ENCODE data around the gene ATP8A2. TPM values are rescaled to one million over a fixed set of nuclear protein-coding genes. Genes with fewer than 3 reads are reported as not detected.

Gene ATP8A2
- total and polyA plus RNA-seq, 10 of the 15 experiments (the other 5 are each of a cell fraction or from before 2014, with no cell fraction given): 0.01 to 0.04 (median 0.04) TPM; not detected in 7

DNA sequence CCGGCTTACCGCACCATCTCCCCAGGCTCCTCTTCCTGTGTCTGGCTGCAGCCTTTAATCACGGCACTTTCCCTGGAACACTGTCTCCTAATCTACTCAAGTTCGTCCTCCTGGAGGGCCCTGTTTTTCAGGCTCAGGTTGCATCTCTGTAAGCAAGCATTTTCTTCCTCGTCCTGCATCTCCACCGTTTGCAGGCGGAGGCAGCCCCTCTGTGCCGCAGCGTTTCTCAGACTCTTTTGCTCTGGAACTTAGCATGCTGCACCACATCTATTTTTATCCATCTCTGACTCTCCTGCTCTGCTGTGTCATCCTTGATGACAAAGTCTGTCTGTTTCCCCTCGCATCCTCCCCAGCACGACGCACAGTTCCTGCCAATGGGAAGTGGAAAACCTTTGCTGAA is 117.5 kb downstream of the ATP8A2 start:
- 38% methylated on average over 12 of the region's 12 CpGs for WGBS (ENCODE audit: insufficient coverage, insufficient replicate concordance, low lambda C conversion rate, missing lambda C conversion rate)
- FAIRE-seq: no peak
- POLR2A ChIA-PET: no interaction called here
- no peaks in the 10 kb centered on the region for H3K79me2 ChIP-seq (ENCODE audit: control insufficient read depth, insufficient read depth, low read length)
- CTCF ChIA-PET: no interaction called here
- H4K20me1 ChIP-seq (ENCODE audit: control insufficient read depth, insufficient read depth): no peaks in the 10 kb centered on the region
- SMC1A ChIA-PET (ENCODE audit: uncharacterized antibody, unreplicated experiment): no interaction called here
- no peak overlapping the region for H3K27ac ChIP-seq (ENCODE audit: control insufficient read depth, insufficient read depth)
- no peak overlapping the region for H3K4me2 ChIP-seq (ENCODE audit: control insufficient read depth, insufficient read depth)
- H3K9ac ChIP-seq (ENCODE audit: control insufficient read depth, insufficient read depth, low read length): no peak overlapping the region
- no peak overlapping the region for H2AFZ ChIP-seq (ENCODE audit: control insufficient read depth, low read depth, low read length)
- ATAC-seq: no peak
- H3K9me3 ChIP-seq (replicated peaks; ENCODE audit: control insufficient read depth, insufficient read depth, low read length): no peaks in the 10 kb centered on the region
- H3K4me1 ChIP-seq (ENCODE audit: control insufficient read depth, insufficient read depth, low read length): no peaks in the 10 kb centered on the region
- RAD21 ChIA-PET (ENCODE audit: unreplicated experiment): no interaction called here
- no peak overlapping the region for H3K4me3 ChIP-seq
- BruUV-seq (replicated peaks): no TSS peak
- H3K36me3 ChIP-seq (ENCODE audit: control insufficient read depth in 2 of 2, insufficient read depth in 2 of 2, low read length in 1 of 2): no peaks in the 10 kb centered on the region
- no peak for DNase-seq (ENCODE audit: low read depth, low spot score)
- in situ Hi-C loops (cut with MboI): no loop called here
- TF ChIP-seq MAX (IDR thresholded peaks at IDR 0.05; ENCODE audit: low read depth, low read length) (no peak), FOXM1 (IDR thresholded peaks at IDR 0.05; ENCODE audit: low read depth, low read length) (no peak), FOXK2 (IDR thresholded peaks at IDR 0.05) (no peak), NFYB (IDR thresholded peaks at IDR 0.05; ENCODE audit: insufficient read depth, low read depth, low read length) (no peak), POU2F2 (IDR thresholded peaks at IDR 0.05; ENCODE audit: borderline replicate concordance, low read depth, low read length) (no peak), CBX5 (IDR thresholded peaks at IDR 0.05; ENCODE audit: low read depth) (no peak), TCF12 (IDR thresholded peaks at IDR 0.05; ENCODE audit: low read depth, low read length) (no peak), IRF4 (IDR thresholded peaks at IDR 0.05; ENCODE audit: low read depth, low read length) (no peak), BMI1 (IDR thresholded peaks at IDR 0.05; ENCODE audit: borderline replicate concordance) (no peak), HSF1 (IDR thresholded peaks at IDR 0.05; ENCODE audit: low read depth, low read length) (no peak), E2F8 (IDR thresholded peaks at IDR 0.05; ENCODE audit: low read depth, partially characterized antibody) (no peak), ESRRA (IDR thresholded peaks at IDR 0.05; ENCODE audit: low read length) (no peak), NFYA (IDR thresholded peaks at IDR 0.05; ENCODE audit: borderline replicate concordance, low read depth, low read length) (no peak), ETV6 (conservative IDR thresholded peaks at IDR 0.05 in 1 of 2, IDR thresholded peaks at IDR 0.05 in 1 of 2; ENCODE audit: borderline replicate concordance in 1 of 2, low read depth in 1 of 2) (no peak), NRF1 (conservative IDR thresholded peaks at IDR 0.05; ENCODE audit: low read depth, low read length) (no peak), SMARCA5 (IDR thresholded peaks at IDR 0.05) (no peak), MTA2 (IDR thresholded peaks at IDR 0.05; ENCODE audit: low read depth) (no peak), TCF3 (IDR thresholded peaks at IDR 0.05; ENCODE audit: borderline replicate concordance, insufficient read depth, low read depth, low read length) (no peak)
- TF ChIP-seq, protein P1, sequence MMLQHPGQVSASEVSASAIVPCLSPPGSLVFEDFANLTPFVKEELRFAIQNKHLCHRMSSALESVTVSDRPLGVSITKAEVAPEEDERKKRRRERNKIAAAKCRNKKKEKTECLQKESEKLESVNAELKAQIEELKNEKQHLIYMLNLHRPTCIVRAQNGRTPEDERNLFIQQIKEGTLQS (IDR thresholded peaks at IDR 0.05; ENCODE audit: borderline replicate concordance, extremely low read depth, low read depth, low read length): no peak
- H3K27me3 ChIP-seq (replicated peaks in 1 of 2; ENCODE audit: control insufficient read depth in 2 of 2, insufficient read depth in 2 of 2, low read length in 1 of 2): no peaks in the 10 kb centered on the region
- intact Hi-C loops (cut with micrococcal nuclease; ENCODE audit: unreplicated experiment): no loop called here

Measured in GM12878 (cell line).